ENCODE results near the gene KAT8. TPM values are rescaled to one million over a fixed set of nuclear protein-coding genes. Genes with fewer than 3 reads are reported as not detected.

The KAT8 gene
- total and polyA plus RNA-seq, 2 of the 4 experiments (the other 2 are of a cell fraction): 19.4 to 27.4 TPM

DNA sequence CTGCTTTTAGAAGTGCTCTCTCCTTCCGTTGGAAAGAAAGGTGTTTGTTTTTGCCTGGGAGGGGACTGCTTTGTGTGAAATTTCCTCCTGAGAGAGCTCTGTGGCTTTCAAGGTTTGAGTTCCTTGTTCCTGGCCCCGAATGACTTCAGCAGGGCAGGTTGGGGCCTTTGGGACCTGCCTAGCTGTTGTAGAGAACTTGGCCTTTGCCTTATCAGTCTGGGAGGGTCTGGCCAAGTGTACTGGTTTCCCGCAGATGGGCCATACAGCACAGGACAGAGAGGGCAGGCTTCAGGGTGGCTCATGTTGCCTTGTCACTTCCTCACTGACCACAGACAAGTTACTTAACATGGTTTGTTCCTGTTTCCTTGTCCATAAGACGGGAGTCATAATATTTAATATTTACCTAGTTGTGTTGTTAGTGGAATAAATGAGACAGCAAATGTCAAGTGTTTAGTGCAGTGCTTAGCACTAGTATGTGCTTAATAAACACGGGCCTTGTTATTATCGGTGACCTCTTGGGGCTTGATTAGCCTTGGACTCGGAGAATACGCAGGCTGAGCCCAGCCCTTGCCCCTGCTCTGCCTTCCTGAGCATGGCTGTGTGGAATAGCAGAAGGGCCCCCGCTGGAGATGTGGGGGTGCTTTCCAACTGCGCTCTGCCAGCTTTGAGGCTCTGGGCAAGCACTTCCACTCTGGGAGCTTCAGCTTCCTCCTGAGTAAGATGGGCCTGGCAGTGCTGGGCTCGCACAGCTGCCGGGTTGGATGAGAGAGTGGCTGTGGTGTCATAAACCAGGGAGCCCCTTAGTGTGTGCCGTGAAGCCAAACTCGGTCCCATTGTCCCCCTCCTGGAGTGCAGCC, 11.5 kb downstream of the KAT8 start:
- Histone ChIP-seq H3K36me3 (ENCODE audit: control insufficient read depth, insufficient read depth, low read length) (peaks cover 37% of the 10 kb centered on the region), H3K4me2 (ENCODE audit: low read depth, low read length) (no peak overlapping the region), H3K79me1 (ENCODE audit: low read depth in 1 of 2, low read length in 2 of 2) (no peaks in the 10 kb centered on the region; a peak in 1 of 4 replicates), H3K27ac (ENCODE audit: insufficient read depth, low read length) (no peak overlapping the region), H2AK5ac (ENCODE audit: low read depth, low read length) (no peak overlapping the region), H3K56ac (ENCODE audit: extremely low read depth, insufficient read depth, low read length) (no peak overlapping the region), H3K9me3 (ENCODE audit: control insufficient read depth, insufficient read depth, low read length) (no peaks in the 10 kb centered on the region), H2BK15ac (ENCODE audit: low read depth, low read length) (no peak overlapping the region), H2AK9ac (replicated peaks; ENCODE audit: low read depth, low read length, poor library complexity) (no peak overlapping the region), H2BK5ac (ENCODE audit: low read depth, low read length, poor library complexity, severe bottlenecking) (no peak overlapping the region), H4K91ac (ENCODE audit: insufficient read depth, low read depth, low read length) (no peak overlapping the region), H3K23ac (ENCODE audit: low read depth, low read length) (no peak overlapping the region), H4K20me1 (ENCODE audit: insufficient read depth, low read length) (no peaks in the 10 kb centered on the region), H3K4me1 (ENCODE audit: control insufficient read depth, insufficient read depth, low read length) (no peaks in the 10 kb centered on the region), H3K4me3 (ENCODE audit: insufficient read depth, low read depth, low read length) (no peak overlapping the region), H3K27me3 (ENCODE audit: control insufficient read depth, insufficient read depth, low read length) (no peaks in the 10 kb centered on the region), H3K9me1 (ENCODE audit: insufficient read depth, low read length) (0 out of 2 replicates have a peak, but pooled peaks cover 3% of the 10 kb centered on the region), H4K8ac (ENCODE audit: low read depth in 2 of 2, low read length in 2 of 2) (no peak overlapping the region), H3K18ac (ENCODE audit: low read depth, low read length) (no peak overlapping the region), H2BK120ac (ENCODE audit: low read depth, low read length) (no peak overlapping the region), H3K14ac (replicated peaks; ENCODE audit: low read depth, low read length) (no peak overlapping the region), H3K4ac (ENCODE audit: low read depth, low read length) (no peak overlapping the region), H2AFZ (replicated peaks; ENCODE audit: low read length, poor library complexity) (no peak overlapping the region), H3K9ac (ENCODE audit: low read depth, low read length) (no peak overlapping the region), H4K5ac (ENCODE audit: low read depth, low read length) (no peak overlapping the region), H2BK20ac (ENCODE audit: low read depth, low read length) (no peak overlapping the region)
- ChIA-PET CTCF (interaction anchor here (1.5 kb wide), 1 partner anchor 13 kb away, joined by 4 read pairs; no protein-coding TSS in a partner anchor), POLR2A (ENCODE audit: unreplicated experiment) (interaction anchor here (0.6 kb wide), 1 partner anchor 11 kb away, joined by 4 read pairs; the partner anchor contains the start of gene KAT8)
- WGBS, 2 experiments (ENCODE audit: extremely low coverage in 2 of 2, insufficient read length in 1 of 2): 86% methylated on average over 4 of the region's 14 CpGs; no CpG with 5 or more reads in 1 of the 2 experiments
- dilution Hi-C loops (cut with HindIII; ENCODE audit: low sequenced_read_pairs, unreplicated experiment) (no loop called here), intact Hi-C loops (cut with micrococcal nuclease) (no loop called here), in situ Hi-C loops (cut with MboI; ENCODE audit: low sequenced_read_pairs) (no loop called here)
- BruUV-seq (replicated peaks): no TSS peak
- ATAC-seq (ENCODE audit: low read depth): no peak
- TF ChIP-seq, protein P1, sequence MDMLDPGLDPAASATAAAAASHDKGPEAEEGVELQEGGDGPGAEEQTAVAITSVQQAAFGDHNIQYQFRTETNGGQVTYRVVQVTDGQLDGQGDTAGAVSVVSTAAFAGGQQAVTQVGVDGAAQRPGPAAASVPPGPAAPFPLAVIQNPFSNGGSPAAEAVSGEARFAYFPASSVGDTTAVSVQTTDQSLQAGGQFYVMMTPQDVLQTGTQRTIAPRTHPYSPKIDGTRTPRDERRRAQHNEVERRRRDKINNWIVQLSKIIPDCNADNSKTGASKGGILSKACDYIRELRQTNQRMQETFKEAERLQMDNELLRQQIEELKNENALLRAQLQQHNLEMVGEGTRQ (IDR thresholded peaks at IDR 0.05; ENCODE audit: low read depth, low read length): no peak
- TF ChIP-seq MAFK (IDR thresholded peaks at IDR 0.05; ENCODE audit: low read depth, low read length): no peak
- no peak for TF ChIP-seq SMC3 (IDR thresholded peaks at IDR 0.05; ENCODE audit: low read depth, low read length)
- no peak for TF ChIP-seq POLR2A (IDR thresholded peaks at IDR 0.05; ENCODE audit: low read depth, low read length)
- no peak for TF ChIP-seq MXI1 (IDR thresholded peaks at IDR 0.05; ENCODE audit: borderline replicate concordance, low read depth, low read length)
- no peak for DNase-seq
